Neutrophil (primary cell): ENCODE measurements around the gene INSYN2B.

Experiments
- H3K27ac ChIP-seq: fragments of 200-600 bp; sonication (generic); 2 replicates; pipeline ENCODE4 v1.5.1; 2016; ENCODE audit warnings: mild to moderate bottlenecking, moderate library complexity
- H3K27me3 ChIP-seq: fragments of 200-600 bp; sonication (generic); 2 replicates; pipeline ENCODE4 v1.6.0; 2016; ENCODE audit warnings: mild to moderate bottlenecking
- H3K36me3 ChIP-seq: fragments of 200-600 bp; sonication (generic); 2 replicates; pipeline ENCODE4 v1.5.1; 2017
- H3K4me1 ChIP-seq, 2 experiments: fragments of 200-600 bp in 1 of 2; sonication (generic) in 1 of 2; 1 replicate in 1 of 2; 2 replicates in 1 of 2; pipeline versions ENCODE4 v1.5.1 to v1.6.1; 2013 to 2016; ENCODE audit warnings: low read depth in 1 of 2, low read length in 1 of 2, mild to moderate bottlenecking in 1 of 2, moderate library complexity in 1 of 2; ENCODE audit not compliant: control insufficient read depth in 1 of 2, insufficient read depth in 1 of 2
- H3K4me3 ChIP-seq, 2 experiments: fragments of 200-600 bp in 1 of 2; sonication (generic) in 1 of 2; 1 replicate in 1 of 2; 2 replicates in 1 of 2; pipeline ENCODE4 v1.5.1; 2013 to 2016; ENCODE audit warnings: low read depth in 1 of 2, low read length in 1 of 2, mild to moderate bottlenecking in 1 of 2, moderate library complexity in 1 of 2
- H3K9me3 ChIP-seq: fragments of 200-600 bp; sonication (generic); 2 replicates; pipeline ENCODE4 v1.5.1; 2016
- CTCF ChIP-seq: fragments of 200-600 bp; sonication (generic); IDR thresholded peaks from 2 replicates; pipeline ENCODE4 v1.5.1; 2016; ENCODE audit warnings: antibody characterized with exemption

INSYN2B gene

DNA sequence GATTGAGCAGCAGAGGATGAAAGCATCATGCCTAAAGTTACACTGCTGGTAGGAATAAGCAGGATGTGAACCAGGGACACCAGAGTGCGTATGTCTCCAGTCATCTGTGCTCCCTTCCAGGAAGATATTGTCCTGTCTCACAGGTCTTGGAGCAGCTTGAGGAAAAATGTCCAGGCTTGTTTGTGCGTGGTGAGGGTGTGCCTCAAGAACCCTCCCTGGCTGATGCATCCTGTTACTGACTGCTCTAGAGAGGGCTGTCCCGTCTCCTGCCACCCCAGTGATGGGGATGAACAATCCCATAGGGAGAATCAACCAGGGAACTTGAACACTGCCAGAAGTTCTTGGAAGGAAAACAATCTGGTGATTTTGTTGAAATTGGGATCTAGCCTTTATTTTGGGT is 132.0 kb downstream of the INSYN2B start:
- H3K4me1 ChIP-seq: no peaks in the 10 kb centered on the region
- no peaks in the 10 kb centered on the region for H3K9me3 ChIP-seq
- peaks cover 30% of the 10 kb centered on the region for H3K36me3 ChIP-seq
- H3K27ac ChIP-seq: peak overlapping the region; percentile 2
- TF ChIP-seq CTCF: no peak
- H3K4me3 ChIP-seq: no peak overlapping the region
- H3K27me3 ChIP-seq: no peaks in the 10 kb centered on the region

DNA sequence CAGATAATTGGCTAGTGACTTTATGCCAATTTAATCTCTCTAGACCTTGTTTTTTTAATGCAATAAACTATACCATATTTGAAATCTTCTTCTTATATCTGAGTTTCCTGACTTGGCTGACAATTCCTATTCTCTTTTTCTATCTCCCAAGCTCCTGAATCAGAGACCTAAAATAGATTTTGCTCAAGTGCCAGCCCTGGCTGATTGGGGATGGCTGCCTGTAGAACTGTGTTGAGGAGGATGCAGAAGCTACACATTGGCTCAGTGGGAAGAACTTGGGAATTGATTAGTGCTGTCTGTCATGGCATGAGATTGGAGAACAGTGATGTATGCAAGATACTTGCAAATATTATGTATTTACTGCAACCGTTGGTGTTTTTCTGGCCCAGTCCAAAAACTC is 132.8 kb downstream of the INSYN2B start:
- Histone ChIP-seq H3K27ac (peak overlapping the region; percentile 2), H3K4me1 (no peaks in the 10 kb centered on the region), H3K9me3 (no peaks in the 10 kb centered on the region), H3K27me3 (no peaks in the 10 kb centered on the region), H3K36me3 (peaks cover 31% of the 10 kb centered on the region), H3K4me3 (no peak overlapping the region)
- TF ChIP-seq CTCF: no peak

- peaks cover 5 to 6% of the 10 kb centered on the region in 2 experiments for H3K4me1 ChIP-seq
- TF ChIP-seq CTCF: no peak
- H3K27me3 ChIP-seq: no peaks in the 10 kb centered on the region
- no peak overlapping the region for H3K27ac ChIP-seq
- H3K4me3 ChIP-seq: no peak overlapping the region
- H3K9me3 ChIP-seq: no peaks in the 10 kb centered on the region
- peaks cover 49% of the 10 kb centered on the region for H3K36me3 ChIP-seq
Measured at GRCh38 chr5:169842699-169843098, 137.6 kb downstream of the INSYN2B start.

DNA sequence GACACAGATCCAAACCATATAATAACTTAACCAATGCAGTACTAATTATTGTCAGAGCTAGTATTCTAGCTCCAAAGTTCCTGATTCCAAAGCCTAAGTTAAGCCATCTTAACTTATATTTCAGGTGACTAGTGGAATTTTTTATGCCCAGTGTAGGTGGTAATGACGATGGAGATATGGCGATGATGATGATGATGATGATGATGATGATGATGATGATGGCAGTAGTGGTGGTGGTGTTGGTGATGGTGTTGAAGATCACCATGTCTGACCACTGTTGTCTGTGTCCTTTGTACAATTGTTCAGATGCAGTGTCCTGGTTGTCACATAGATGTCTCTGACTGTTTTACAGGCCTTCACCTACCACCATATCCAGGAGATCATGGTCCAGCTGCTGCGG is 139.9 kb downstream of the INSYN2B start:
- no peaks in the 10 kb centered on the region for H3K9me3 ChIP-seq
- no peak for TF ChIP-seq CTCF
- H3K36me3 ChIP-seq: peaks cover 48% of the 10 kb centered on the region

GRCh38 chr5:169838688-169839087 is 141.6 kb downstream of the INSYN2B start:
- no peak for TF ChIP-seq CTCF
- peaks cover 23 to 25% of the 10 kb centered on the region in 2 experiments for H3K4me1 ChIP-seq
- H3K4me3 ChIP-seq: no peak overlapping the region
- no peaks in the 10 kb centered on the region for H3K9me3 ChIP-seq
- peaks cover 33% of the 10 kb centered on the region for H3K36me3 ChIP-seq
- H3K27ac ChIP-seq: no peak overlapping the region
- no peaks in the 10 kb centered on the region for H3K27me3 ChIP-seq

More for the DNA sequence above, 139.9 kb downstream of the INSYN2B start:
- Histone ChIP-seq H3K27ac (no peak overlapping the region), H3K4me3 (no peak overlapping the region), H3K4me1 (peaks cover 9% of the 10 kb centered on the region in 2 experiments), H3K27me3 (no peaks in the 10 kb centered on the region)

- no peak for TF ChIP-seq CTCF
- Histone ChIP-seq H3K4me1 (peaks cover 33 to 35% of the 10 kb centered on the region in 2 experiments), H3K27ac (no peak overlapping the region), H3K4me3 (no peak overlapping the region), H3K36me3 (peaks cover 33% of the 10 kb centered on the region), H3K27me3 (no peaks in the 10 kb centered on the region), H3K9me3 (no peaks in the 10 kb centered on the region)
Measured at GRCh38 chr5:169837686-169838085, 142.6 kb downstream of the INSYN2B start.
